ENCODE data around the gene AKIRIN2.

AKIRIN2 gene

DNA sequence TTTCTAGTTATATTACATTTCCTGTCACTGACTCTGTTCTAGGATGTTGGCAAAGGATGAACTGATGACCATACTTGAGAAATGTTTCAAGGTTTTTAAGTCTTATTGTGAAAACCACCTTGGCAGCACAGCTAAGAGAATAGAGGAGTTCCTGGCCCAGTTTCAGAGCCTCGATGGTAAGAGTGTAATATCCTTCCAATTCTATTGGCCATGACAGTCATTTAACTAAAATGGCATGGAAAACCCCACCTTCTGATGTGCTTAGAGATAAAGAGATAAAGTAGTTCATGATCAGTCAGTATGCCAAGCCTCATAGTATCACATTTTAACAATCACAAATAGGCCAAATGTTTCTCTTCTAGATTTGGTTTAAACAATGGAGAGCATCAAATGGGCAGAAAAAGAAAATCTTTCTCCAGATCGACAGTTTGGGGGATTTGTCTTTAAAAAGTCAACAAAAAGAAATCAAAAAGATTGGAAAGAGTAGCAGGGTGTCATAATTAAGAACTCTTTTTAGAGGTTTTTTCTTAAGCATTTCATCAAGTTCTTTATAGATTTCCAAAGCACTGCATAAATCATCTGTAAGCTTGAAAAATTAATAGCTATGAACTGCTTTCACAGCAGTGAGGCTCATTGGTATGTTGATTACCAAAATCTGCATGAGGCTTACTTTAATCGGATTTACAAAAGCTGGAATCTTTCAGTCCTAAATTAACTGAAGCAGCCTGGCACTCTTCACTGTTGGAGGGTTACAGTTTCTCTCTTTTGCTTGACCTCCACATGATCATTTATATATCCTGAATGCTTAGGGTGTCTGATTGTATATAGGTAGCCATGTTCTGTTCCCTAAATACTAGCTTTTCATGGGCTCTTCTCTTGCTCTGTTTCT, 48.7 kb downstream of the AKIRIN2 start:
- DNase-seq = no peak

DNA sequence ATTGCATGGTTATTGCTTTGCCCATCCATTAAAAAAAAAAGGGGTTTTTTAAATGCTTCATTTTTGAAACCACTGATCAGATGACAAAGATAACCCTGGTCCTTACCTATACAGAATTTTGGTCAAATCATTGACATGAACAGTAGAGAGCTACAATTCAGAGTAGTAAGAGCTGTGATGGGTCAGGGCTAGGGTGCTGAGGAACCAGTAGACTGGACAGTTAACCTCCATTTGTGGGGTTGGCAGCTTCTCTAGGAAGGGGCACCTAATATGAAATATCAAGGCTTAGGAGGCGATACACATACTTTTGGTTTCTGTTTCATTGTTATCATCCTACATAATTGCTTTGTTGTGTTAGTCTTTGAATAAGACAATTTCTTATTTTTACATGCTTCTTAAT, 57.0 kb downstream of the AKIRIN2 start:
- no peak for DNase-seq

DNA sequence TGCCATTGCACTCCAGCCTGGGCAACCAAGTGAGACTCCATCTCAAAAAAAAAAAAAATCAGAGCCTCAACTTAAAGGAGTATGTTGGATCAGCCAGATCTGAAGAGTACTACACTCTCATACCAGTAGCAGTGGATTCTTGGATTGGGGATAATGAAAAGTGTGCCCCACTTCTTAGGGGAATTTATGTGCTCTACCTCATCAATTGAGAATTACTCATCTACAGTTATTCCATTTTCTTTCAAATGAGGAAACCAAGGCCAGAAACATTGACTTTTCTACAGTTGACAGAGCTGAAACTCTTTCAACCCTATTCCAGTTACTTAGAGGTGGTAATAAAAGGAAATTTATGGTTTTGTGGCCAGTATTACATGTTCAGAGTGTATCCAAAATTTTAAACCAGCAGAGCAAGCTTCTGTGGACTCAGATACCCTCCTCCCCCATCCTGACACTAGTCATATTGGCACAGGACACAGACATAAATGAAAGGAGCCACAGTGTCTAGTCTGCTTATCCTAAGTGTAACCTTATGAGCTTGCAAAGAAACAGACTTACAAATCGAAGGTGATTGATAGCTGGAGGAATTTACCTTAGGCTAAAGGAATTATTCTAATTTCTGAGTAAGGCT, 60.9 kb downstream of the AKIRIN2 start:
- DNase-seq = no peak

- DNase-seq = no peak
These were observed 62.7 kb downstream of the AKIRIN2 start for GRCh38 chr6:87639373-87639772.

DNA sequence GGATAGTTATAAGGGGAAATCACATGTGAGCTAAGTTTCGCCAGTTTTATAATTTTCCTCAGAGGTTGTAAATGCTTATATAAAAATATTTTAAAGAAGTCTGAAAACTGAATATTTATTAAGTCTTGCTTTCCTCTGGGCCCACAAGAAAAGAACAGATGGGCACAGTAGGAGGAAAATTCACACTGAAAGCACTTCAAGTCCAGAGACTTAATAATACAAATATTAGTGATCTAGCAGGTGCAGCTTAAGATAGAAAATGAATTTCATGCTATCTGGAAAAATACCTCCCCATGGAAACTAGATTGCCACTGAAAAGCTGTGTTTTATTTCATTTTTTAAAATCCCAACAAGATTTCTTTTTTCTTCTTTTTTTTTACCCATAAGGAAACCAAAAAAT, 64.9 kb downstream of the AKIRIN2 start:
- DNase-seq = no peak

- no peak for DNase-seq
These were observed 65.7 kb downstream of the AKIRIN2 start for GRCh38 chr6:87636315-87636714.

DNA sequence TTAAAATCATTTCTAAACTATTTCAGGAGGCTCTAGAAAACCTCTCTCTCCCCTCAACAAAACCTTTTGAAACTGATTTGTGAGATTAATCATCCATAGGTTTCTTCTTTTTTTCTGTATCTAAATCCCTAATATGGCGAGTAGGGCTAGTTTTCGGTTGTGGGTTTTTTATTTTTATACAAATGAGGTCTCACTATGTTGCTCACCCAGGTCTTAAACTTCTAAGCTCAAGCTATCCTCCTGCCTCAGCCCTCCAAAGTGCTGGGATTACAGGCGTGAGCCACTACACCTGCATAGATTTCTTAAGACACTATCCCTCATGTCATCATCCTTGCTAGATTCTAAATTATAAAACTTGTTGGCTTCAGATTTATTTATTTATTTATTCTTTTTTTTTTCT, 68.2 kb downstream of the AKIRIN2 start:
- no peak for DNase-seq

DNA sequence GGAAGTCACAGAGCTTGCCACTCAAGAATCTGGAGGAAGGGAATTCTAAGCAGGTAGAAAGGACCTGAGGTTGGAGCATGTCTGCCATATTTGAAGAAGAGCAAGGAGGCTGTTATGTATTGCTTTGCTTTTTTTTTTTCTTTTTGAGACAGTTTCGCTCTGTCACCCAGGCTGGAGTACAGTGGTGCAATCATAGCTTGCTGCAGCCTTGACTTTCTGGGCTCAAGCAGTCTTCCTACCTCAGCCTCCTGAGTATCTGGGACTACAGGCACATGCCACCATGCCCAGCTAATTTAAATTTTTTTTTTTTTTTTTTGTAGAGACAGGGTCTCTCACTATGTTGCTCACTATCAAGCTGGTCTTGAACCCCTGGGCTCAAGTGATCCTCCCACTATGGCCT, 71.3 kb downstream of the AKIRIN2 start:
- DNase-seq = no peak

- DNase-seq = no peak
These were observed 73.2 kb downstream of the AKIRIN2 start for GRCh38 chr6:87628881-87629280.

DNA sequence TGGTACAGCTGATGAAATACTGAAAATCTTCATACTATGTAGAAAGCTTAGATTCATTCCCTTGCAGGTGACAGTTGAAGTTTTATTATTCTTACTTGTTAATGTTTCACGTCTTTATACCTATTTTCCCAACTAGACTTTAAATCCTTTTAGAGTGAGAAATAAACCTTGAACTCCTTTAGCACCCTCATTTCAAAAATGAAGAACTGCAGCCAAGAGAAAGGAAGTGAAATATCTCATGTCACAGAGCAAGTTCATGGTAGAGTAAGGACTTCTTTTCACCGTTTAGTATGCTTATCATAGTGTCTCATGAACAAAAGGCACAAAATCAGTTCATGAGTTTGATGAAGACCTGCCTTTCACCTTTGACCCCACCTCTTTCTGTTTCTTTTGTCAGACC, 73.6 kb downstream of the AKIRIN2 start:
- DNase-seq = no peak

Data from NCI-H1436 (cell line).